Peyer's patch (tissue), 4 donors: Measurements from ENCODE around the gene NHLH2.

ENCODE experiments used
- POLR2A ChIP-seq, 2 donors: fragments of 450-650 bp; IDR thresholded peaks; one replicate each; pipeline ENCODE4 v1.5.1; 2017; ENCODE audit warnings: antibody characterized with exemption in 2 of 2, mild to moderate bottlenecking in 2 of 2, moderate library complexity in 2 of 2
- TF ChIP-seq, protein P1 (sequence below), 6 experiments: fragments of 450-650 bp in 4 of 6; fragments of 200-600 bp in 2 of 6; sonication (generic) in 1 of 6; IDR thresholded peaks; one replicate each; pipeline ENCODE4 v1.5.1; 2017 to 2019; ENCODE audit warnings: antibody characterized with exemption in 6 of 6, mild to moderate bottlenecking in 3 of 6, moderate library complexity in 1 of 6

- no peak for TF ChIP-seq POLR2A (IDR thresholded peaks at IDR 0.05)
- TF ChIP-seq, protein P1, sequence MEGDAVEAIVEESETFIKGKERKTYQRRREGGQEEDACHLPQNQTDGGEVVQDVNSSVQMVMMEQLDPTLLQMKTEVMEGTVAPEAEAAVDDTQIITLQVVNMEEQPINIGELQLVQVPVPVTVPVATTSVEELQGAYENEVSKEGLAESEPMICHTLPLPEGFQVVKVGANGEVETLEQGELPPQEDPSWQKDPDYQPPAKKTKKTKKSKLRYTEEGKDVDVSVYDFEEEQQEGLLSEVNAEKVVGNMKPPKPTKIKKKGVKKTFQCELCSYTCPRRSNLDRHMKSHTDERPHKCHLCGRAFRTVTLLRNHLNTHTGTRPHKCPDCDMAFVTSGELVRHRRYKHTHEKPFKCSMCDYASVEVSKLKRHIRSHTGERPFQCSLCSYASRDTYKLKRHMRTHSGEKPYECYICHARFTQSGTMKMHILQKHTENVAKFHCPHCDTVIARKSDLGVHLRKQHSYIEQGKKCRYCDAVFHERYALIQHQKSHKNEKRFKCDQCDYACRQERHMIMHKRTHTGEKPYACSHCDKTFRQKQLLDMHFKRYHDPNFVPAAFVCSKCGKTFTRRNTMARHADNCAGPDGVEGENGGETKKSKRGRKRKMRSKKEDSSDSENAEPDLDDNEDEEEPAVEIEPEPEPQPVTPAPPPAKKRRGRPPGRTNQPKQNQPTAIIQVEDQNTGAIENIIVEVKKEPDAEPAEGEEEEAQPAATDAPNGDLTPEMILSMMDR (IDR thresholded peaks at IDR 0.05): no peak
Measured at GRCh38 chr1:115850937-115851336, 10.0 kb upstream of the NHLH2 start.
